ENCODE results near the gene NXN. TPM values are rescaled to one million over a fixed set of nuclear protein-coding genes. Genes with fewer than 3 reads are reported as not detected.
A peak's percentile ranks its signal among the peaks of the same experiment; 100 is the strongest.

NXN gene
- total and polyA plus RNA-seq, 3 donors from 2014 or later, result 22.9 to 26.0 (median 23.0) TPM

GRCh38 chr17:850086-850850, 129.3 kb downstream of the NXN start:
- no peaks in the 10 kb centered on the region for H3K4me1 ChIP-seq
- TF ChIP-seq POLR2A (IDR thresholded peaks at IDR 0.05), result no peak
- TF ChIP-seq, protein P1, sequence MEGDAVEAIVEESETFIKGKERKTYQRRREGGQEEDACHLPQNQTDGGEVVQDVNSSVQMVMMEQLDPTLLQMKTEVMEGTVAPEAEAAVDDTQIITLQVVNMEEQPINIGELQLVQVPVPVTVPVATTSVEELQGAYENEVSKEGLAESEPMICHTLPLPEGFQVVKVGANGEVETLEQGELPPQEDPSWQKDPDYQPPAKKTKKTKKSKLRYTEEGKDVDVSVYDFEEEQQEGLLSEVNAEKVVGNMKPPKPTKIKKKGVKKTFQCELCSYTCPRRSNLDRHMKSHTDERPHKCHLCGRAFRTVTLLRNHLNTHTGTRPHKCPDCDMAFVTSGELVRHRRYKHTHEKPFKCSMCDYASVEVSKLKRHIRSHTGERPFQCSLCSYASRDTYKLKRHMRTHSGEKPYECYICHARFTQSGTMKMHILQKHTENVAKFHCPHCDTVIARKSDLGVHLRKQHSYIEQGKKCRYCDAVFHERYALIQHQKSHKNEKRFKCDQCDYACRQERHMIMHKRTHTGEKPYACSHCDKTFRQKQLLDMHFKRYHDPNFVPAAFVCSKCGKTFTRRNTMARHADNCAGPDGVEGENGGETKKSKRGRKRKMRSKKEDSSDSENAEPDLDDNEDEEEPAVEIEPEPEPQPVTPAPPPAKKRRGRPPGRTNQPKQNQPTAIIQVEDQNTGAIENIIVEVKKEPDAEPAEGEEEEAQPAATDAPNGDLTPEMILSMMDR (IDR thresholded peaks at IDR 0.05), result no peak
- no peak for DNase-seq
- intact Hi-C loops (cut with DNase I; ENCODE audit: low total_unique reads), result no loop called here
- H3K9me3 ChIP-seq, result no peaks in the 10 kb centered on the region
- peak overlapping the region in 1 of 2 donors; percentile 48 for H3K27ac ChIP-seq
- 76 to 86% methylated on average over 24 to 25 of the region's 25 CpGs for WGBS, 2 donors
- H3K36me3 ChIP-seq (ENCODE audit: low read depth, missing control alignments), result no peaks in the 10 kb centered on the region
- H3K4me3 ChIP-seq, result no peak overlapping the region
- H3K27me3 ChIP-seq, result no peaks in the 10 kb centered on the region

DNA sequence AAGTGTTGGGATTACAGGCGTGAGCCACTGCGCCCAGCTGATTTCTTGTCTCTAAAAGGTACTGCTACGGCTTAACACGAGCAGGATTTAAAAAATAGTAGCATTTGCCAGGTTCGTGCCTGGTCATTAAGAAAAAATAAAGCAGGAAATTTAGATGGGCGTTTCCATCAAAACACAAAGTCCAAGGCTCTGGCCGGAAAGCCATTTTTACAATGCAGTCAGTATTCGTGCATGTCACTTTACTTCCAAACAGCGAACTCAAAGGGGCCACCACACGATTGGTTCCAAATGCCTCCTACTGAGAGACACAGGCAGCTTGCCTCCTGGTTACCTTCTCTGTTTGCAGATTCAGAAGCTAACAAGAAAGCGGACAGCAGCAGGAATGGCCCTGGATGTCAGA, 131.2 kb downstream of the NXN start:
- no peak for TF ChIP-seq POLR2A (IDR thresholded peaks at IDR 0.05)
- TF ChIP-seq, protein P1 (IDR thresholded peaks at IDR 0.05), result no peak
- 82 to 87% methylated on average over 11 of the region's 11 CpGs for WGBS, 2 donors
- Histone ChIP-seq H3K27ac (peak overlapping the region in 1 of 2 donors; percentile 41), H3K4me1 (no peaks in the 10 kb centered on the region), H3K9me3 (no peaks in the 10 kb centered on the region), H3K36me3 (ENCODE audit: low read depth, missing control alignments) (no peaks in the 10 kb centered on the region), H3K4me3 (no peak overlapping the region), H3K27me3 (no peaks in the 10 kb centered on the region)
- intact Hi-C loops (cut with DNase I; ENCODE audit: low total_unique reads), result no loop called here
- no peak for DNase-seq

DNA sequence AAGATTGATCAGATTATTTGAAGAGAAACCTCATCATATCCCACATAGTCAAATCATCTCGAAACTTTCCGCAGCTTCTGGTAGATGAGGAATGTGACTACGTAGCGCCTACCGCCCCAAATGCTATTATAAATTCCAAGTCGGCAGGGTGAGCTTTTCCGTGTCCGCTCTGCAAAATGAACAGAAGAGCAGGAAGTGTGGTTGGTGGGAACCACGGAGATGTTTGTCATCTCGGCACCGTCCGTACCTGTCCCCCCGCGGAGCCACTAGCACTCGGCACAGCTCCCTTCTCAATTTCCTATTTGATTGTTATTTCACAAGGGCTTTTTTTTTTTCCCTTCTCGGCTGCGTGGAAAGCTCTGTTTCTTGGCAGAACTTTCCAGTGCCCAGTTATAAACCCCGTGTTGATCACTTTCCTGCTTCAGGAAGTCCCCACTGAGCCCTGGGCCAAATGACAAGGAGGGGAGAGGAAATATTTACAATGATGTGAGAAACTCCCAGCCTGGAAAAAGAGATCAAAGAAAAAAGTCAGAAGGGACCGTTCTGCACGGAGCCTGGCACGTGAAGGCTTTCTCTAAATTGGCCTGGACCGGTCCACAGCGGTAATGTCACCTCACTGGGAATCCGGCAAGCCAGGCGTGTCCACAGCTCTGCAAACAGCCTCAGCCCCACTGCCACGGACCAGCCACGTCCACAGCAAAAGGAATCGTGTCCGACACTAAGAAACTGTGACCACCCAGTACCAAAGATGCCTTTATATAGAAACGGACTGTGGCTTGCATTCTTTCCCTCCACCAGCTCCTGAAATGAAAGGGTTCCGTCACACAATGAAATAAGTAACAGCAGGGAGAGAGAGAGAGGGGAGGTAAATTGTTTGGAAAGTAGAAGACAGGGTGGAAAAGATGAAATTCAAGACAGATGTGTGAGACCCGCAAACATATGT, 132.4 kb downstream of the NXN start:
- H3K4me3 ChIP-seq, result no peak overlapping the region
- intact Hi-C loops (cut with DNase I; ENCODE audit: low total_unique reads), result no loop called here

GRCh38 chr17:841313-841712, 138.3 kb downstream of the NXN start:
- Histone ChIP-seq H3K36me3 (ENCODE audit: low read depth, missing control alignments) (no peaks in the 10 kb centered on the region), H3K4me1 (no peaks in the 10 kb centered on the region), H3K27me3 (no peaks in the 10 kb centered on the region), H3K4me3 (no peak overlapping the region), H3K9me3 (no peaks in the 10 kb centered on the region), H3K27ac (no peak overlapping the region)
- intact Hi-C loops (cut with DNase I; ENCODE audit: low total_unique reads), result no loop called here
- 71 to 72% methylated on average over 30 to 33 of the region's 33 CpGs for WGBS, 2 donors
- DNase-seq, result no peak
- TF ChIP-seq, protein P1 (IDR thresholded peaks at IDR 0.05), result no peak
- TF ChIP-seq POLR2A (IDR thresholded peaks at IDR 0.05), result no peak

More for the DNA sequence above, 132.4 kb downstream of the NXN start:
- no peaks in the 10 kb centered on the region for H3K9me3 ChIP-seq
- H3K36me3 ChIP-seq (ENCODE audit: low read depth, missing control alignments), result no peaks in the 10 kb centered on the region
- no peaks in the 10 kb centered on the region for H3K27me3 ChIP-seq
- WGBS, 2 donors, result 69 to 70% methylated on average over 32 of the region's 32 CpGs
- H3K27ac ChIP-seq, result no peak overlapping the region
- H3K4me1 ChIP-seq, result no peaks in the 10 kb centered on the region
- TF ChIP-seq POLR2A (IDR thresholded peaks at IDR 0.05), result no peak
- TF ChIP-seq, protein P1 (IDR thresholded peaks at IDR 0.05), result no peak
- DNase-seq, result no peak
